H9 (cell line): ENCODE results near the gene SAG. TPM values are rescaled to one million over a fixed set of nuclear protein-coding genes. Genes with fewer than 3 reads are reported as not detected.
A peak's percentile ranks its signal among the peaks of the same experiment; 100 is the strongest.

ENCODE experiments used
- DNase-seq: peaks from one replicate; pipeline ENCODE4 v3.0.0-alpha.2; 2017
- H2AFZ ChIP-seq: one replicate; pipeline ENCODE4 v1.6.1; 2013; ENCODE audit warnings: mild to moderate bottlenecking, low read length, control low read depth, moderate library complexity
- H2AK5ac ChIP-seq: 2 replicates; pipeline ENCODE4 v1.6.1; 2013; ENCODE audit warnings: low read length, control low read depth, mixed read lengths; ENCODE audit not compliant: insufficient read length
- H2BK120ac ChIP-seq: one replicate; pipeline ENCODE4 v1.6.1; 2013; ENCODE audit warnings: low read depth, mild to moderate bottlenecking, low read length, control low read depth, inconsistent platforms; ENCODE audit not compliant: poor library complexity, severe bottlenecking
- H2BK12ac ChIP-seq: 2 replicates; pipeline ENCODE4 v1.6.1; 2013; ENCODE audit warnings: low read length, control low read depth, mixed read lengths, low read depth; ENCODE audit not compliant: insufficient read length
- H2BK15ac ChIP-seq: 2 replicates; pipeline ENCODE4 v1.6.1; 2013; ENCODE audit warnings: low read depth, low read length, control low read depth
- H2BK20ac ChIP-seq: one replicate; pipeline ENCODE4 v1.6.1; 2013; ENCODE audit warnings: low read depth, mild to moderate bottlenecking, low read length, control low read depth, inconsistent platforms; ENCODE audit not compliant: poor library complexity, severe bottlenecking
- H2BK5ac ChIP-seq: 2 replicates; pipeline ENCODE4 v1.6.1; 2013; ENCODE audit warnings: low read length, control low read depth, mixed read lengths; ENCODE audit not compliant: insufficient read length
- H3K14ac ChIP-seq: 2 replicates; pipeline ENCODE4 v1.6.1; 2013; ENCODE audit warnings: low read length, control low read depth; ENCODE audit not compliant: insufficient read depth
- H3K18ac ChIP-seq: 2 replicates; pipeline ENCODE4 v1.6.1; 2013; ENCODE audit warnings: low read depth, mild to moderate bottlenecking, mixed read lengths, low read length, control low read depth; ENCODE audit not compliant: insufficient read length
- H3K23ac ChIP-seq: 2 replicates; pipeline ENCODE4 v1.6.1; 2013; ENCODE audit warnings: low read length, control low read depth, mixed read lengths, low read depth; ENCODE audit not compliant: insufficient read length
- H3K23me2 ChIP-seq: 2 replicates; pipeline ENCODE4 v1.6.1; 2013; ENCODE audit warnings: low read depth, mild to moderate bottlenecking, mixed read lengths, low read length, control low read depth; ENCODE audit not compliant: insufficient read length, poor library complexity, severe bottlenecking
- H3K27ac ChIP-seq: 2 replicates; pipeline ENCODE4 v1.5.1; 2013; ENCODE audit warnings: low read length, control low read depth, mixed read lengths, low read depth; ENCODE audit not compliant: insufficient read length
- H3K27me3 ChIP-seq: 2 replicates; pipeline ENCODE4 v1.6.1; 2013; ENCODE audit warnings: low read length, control low read depth, inconsistent platforms; ENCODE audit not compliant: insufficient read depth
- H3K4ac ChIP-seq: 2 replicates; pipeline ENCODE4 v1.6.1; 2013; ENCODE audit warnings: low read depth, mild to moderate bottlenecking, control low read depth, inconsistent platforms, low read length, moderate library complexity
- H3K4me1 ChIP-seq: 2 replicates; pipeline ENCODE4 v1.6.1; 2013; ENCODE audit warnings: low read length, control low read depth, inconsistent platforms; ENCODE audit not compliant: insufficient read depth
- H3K4me2 ChIP-seq: 2 replicates; pipeline ENCODE4 v1.6.1; 2013; ENCODE audit warnings: low read length, control low read depth, mixed read lengths; ENCODE audit not compliant: insufficient read length, insufficient read depth
- H3K56ac ChIP-seq: 2 replicates; pipeline ENCODE4 v1.6.1; 2013; ENCODE audit warnings: low read depth, mild to moderate bottlenecking, mixed read lengths, low read length, control low read depth; ENCODE audit not compliant: insufficient read length
- H3K79me1 ChIP-seq: 2 replicates; pipeline ENCODE4 v1.6.1; 2013; ENCODE audit warnings: low read depth, mild to moderate bottlenecking, moderate library complexity, low read length, control low read depth, inconsistent platforms; ENCODE audit not compliant: insufficient read depth, poor library complexity, severe bottlenecking
- H3K79me2 ChIP-seq: 2 replicates; pipeline ENCODE4 v1.6.1; 2013; ENCODE audit warnings: low read length, control low read depth, inconsistent platforms; ENCODE audit not compliant: insufficient read depth
- H3K9ac ChIP-seq: 2 replicates; pipeline ENCODE4 v1.6.1; 2013; ENCODE audit warnings: low read length, control low read depth, mixed read lengths; ENCODE audit not compliant: insufficient read length; ENCODE audit errors: extremely low read depth
- H3K9me3 ChIP-seq: one replicate; pipeline ENCODE4 v1.6.1; 2013; ENCODE audit warnings: low read depth, low read length, inconsistent platforms; ENCODE audit not compliant: control insufficient read depth
- H3T11ph ChIP-seq: one replicate; pipeline ENCODE4 v1.6.1; 2013; ENCODE audit warnings: mild to moderate bottlenecking, low read length, control low read depth, inconsistent platforms
- H4K20me1 ChIP-seq: one replicate; pipeline ENCODE4 v1.6.1; 2013; ENCODE audit not compliant: control insufficient read depth, insufficient read length, insufficient read depth
- H4K5ac ChIP-seq: 2 replicates; pipeline ENCODE4 v1.6.1; 2013; ENCODE audit warnings: low read depth, mild to moderate bottlenecking, mixed read lengths, low read length, control low read depth; ENCODE audit not compliant: insufficient read length
- H4K8ac ChIP-seq: replicated peaks from 2 replicates; pipeline ENCODE4 v1.6.1; 2013; ENCODE audit warnings: low read length, control low read depth, mixed read lengths, low read depth; ENCODE audit not compliant: insufficient read length
- H4K91ac ChIP-seq: 2 replicates; pipeline ENCODE4 v1.6.1; 2013; ENCODE audit warnings: low read depth, mild to moderate bottlenecking, moderate library complexity, mixed read lengths, low read length, control low read depth; ENCODE audit not compliant: insufficient read length
- H3K27ac Mint-ChIP-seq, 3 experiments: 2 replicates in 2 of 3; 3 replicates in 1 of 3; pipeline ENCODE4 v1.8.0; 2020 to 2021; ENCODE audit warnings: mixed read lengths in 3 of 3, mild to moderate bottlenecking in 1 of 3, moderate library complexity in 1 of 3
- H3K27me3 Mint-ChIP-seq: 2 replicates; pipeline ENCODE4 v1.8.0; 2021; ENCODE audit warnings: low read depth, mild to moderate bottlenecking, moderate library complexity, mixed read lengths
- H3K36me3 Mint-ChIP-seq, 3 experiments: 2 replicates in 2 of 3; 3 replicates in 1 of 3; pipeline ENCODE4 v1.8.0; 2020 to 2021; ENCODE audit warnings: low read depth in 3 of 3, mixed read lengths in 3 of 3; ENCODE audit not compliant: insufficient read depth in 1 of 3
- H3K4me1 Mint-ChIP-seq, 2 experiments: 2 replicates each; pipeline ENCODE4 v1.8.0; 2020; ENCODE audit warnings: mixed read lengths in 2 of 2
- H3K4me3 Mint-ChIP-seq, 2 experiments: 2 replicates in 1 of 2; 3 replicates in 1 of 2; pipeline ENCODE4 v1.8.0; 2020 to 2021; ENCODE audit warnings: mild to moderate bottlenecking in 2 of 2, mixed read lengths in 2 of 2, moderate library complexity in 1 of 2
- H3K9me3 Mint-ChIP-seq, 2 experiments: 2 replicates in 1 of 2; 3 replicates in 1 of 2; pipeline ENCODE4 v1.8.0; 2020; ENCODE audit warnings: mild to moderate bottlenecking in 2 of 2, mixed read lengths in 2 of 2, moderate library complexity in 1 of 2
- WGBS: extraction: QIAGEN DNeasy Blood & Tissue Kit; methylation state at CpG from one replicate; pipeline ENCODE4 v1.1.7; 2013; ENCODE audit warnings: missing lambda C conversion rate, low lambda C conversion rate, mixed read lengths; ENCODE audit not compliant: insufficient read length; ENCODE audit errors: extremely low coverage; 5-methylcytosine and 5-hydroxymethylcytosine counted together
- total RNA-seq: library from RNA; stranded (reverse); gene quantifications from 2 replicates; pipeline ENCODE4 v1.2.1, GENCODE V29; 2021
- TF ChIP-seq, protein P1 (sequence below): fragments of 200-600 bp; sonication (generic); conservative IDR thresholded peaks from 3 replicates; pipeline ENCODE4 v1.8.0; 2021; ENCODE audit warnings: antibody characterized with exemption, mild to moderate bottlenecking

SAG gene
- total RNA-seq, 1 experiment from 2014 or later, result not detected

GRCh38 chr2:233386382-233387041 lies 78.9 kb downstream of the SAG start:
- DNase-seq, result no peak
- TF ChIP-seq, protein P1, sequence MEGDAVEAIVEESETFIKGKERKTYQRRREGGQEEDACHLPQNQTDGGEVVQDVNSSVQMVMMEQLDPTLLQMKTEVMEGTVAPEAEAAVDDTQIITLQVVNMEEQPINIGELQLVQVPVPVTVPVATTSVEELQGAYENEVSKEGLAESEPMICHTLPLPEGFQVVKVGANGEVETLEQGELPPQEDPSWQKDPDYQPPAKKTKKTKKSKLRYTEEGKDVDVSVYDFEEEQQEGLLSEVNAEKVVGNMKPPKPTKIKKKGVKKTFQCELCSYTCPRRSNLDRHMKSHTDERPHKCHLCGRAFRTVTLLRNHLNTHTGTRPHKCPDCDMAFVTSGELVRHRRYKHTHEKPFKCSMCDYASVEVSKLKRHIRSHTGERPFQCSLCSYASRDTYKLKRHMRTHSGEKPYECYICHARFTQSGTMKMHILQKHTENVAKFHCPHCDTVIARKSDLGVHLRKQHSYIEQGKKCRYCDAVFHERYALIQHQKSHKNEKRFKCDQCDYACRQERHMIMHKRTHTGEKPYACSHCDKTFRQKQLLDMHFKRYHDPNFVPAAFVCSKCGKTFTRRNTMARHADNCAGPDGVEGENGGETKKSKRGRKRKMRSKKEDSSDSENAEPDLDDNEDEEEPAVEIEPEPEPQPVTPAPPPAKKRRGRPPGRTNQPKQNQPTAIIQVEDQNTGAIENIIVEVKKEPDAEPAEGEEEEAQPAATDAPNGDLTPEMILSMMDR, result no peak
- Histone ChIP-seq H2BK120ac (no peak overlapping the region), H3K9ac (no peak overlapping the region), H3K4ac (no peak overlapping the region), H3K23ac (no peak overlapping the region), H2BK15ac (no peak overlapping the region), H3K4me2 (no peak overlapping the region), H4K20me1 (no peaks in the 10 kb centered on the region), H4K91ac (no peak overlapping the region), H4K5ac (no peak overlapping the region), H3K14ac (0 out of 2 replicates have a peak overlapping the region, but pooled peaks have one; percentile 41), H2AFZ (no peak overlapping the region), H3K56ac (no peak overlapping the region), H3K18ac (no peak overlapping the region), H2BK5ac (no peak overlapping the region), H4K8ac (no peak overlapping the region), H3K27ac (no peak overlapping the region), H2BK12ac (no peak overlapping the region), H3K79me1 (no peaks in the 10 kb centered on the region), H2AK5ac (no peak overlapping the region), H3T11ph (no peak overlapping the region), H3K27me3 (no peaks in the 10 kb centered on the region), H2BK20ac (no peak overlapping the region), H3K79me2 (peaks cover 3% of the 10 kb centered on the region; the same call in 1 of the 2 replicates), H3K9me3 (no peaks in the 10 kb centered on the region), H3K23me2 (no peaks in the 10 kb centered on the region), H3K4me1 (no peaks in the 10 kb centered on the region)
- Mint-ChIP-seq H3K9me3 (no peaks in the 10 kb centered on the region), H3K4me3 (no peak overlapping the region), H3K27ac (peak overlapping the region in 2 of 3 experiments; percentile 28 to 64; a peak in 4 of 7 replicates), H3K27me3 (no peaks in the 10 kb centered on the region), H3K36me3 (peaks cover 2 to 13% (median 6%) of the 10 kb centered on the region in 3 experiments; a peak in 5 of 7 replicates), H3K4me1 (peaks cover 9 to 17% of the 10 kb centered on the region in 2 experiments)
- WGBS, result no CpG with 5 or more reads among the region's 13 CpGs
